ENCODE measurements around the gene P2RX5.

Gene P2RX5

GRCh38 chr17:3688852-3689261 lies 7.1 kb downstream of the P2RX5 start:
- no peak for TF ChIP-seq CTCF (IDR thresholded peaks at IDR 0.05; ENCODE audit: insufficient read depth, low read length, missing control alignments)
- ChIA-PET POLR2A (no interaction called here), CTCF (no interaction called here)
- no peak overlapping the region for H3K4me3 ChIP-seq (ENCODE audit: low read depth, low read length)
- DNase-seq (ENCODE audit: low read depth, low spot score) = no peak

- H3K4me3 ChIP-seq (ENCODE audit: low read depth, low read length) = no peak overlapping the region
- CTCF ChIA-PET = interaction anchor here (0.8 kb wide), 1 partner anchor 10 kb away, joined by 3 read pairs; no protein-coding TSS in a partner anchor
- POLR2A ChIA-PET = no interaction called here
- no peak for TF ChIP-seq CTCF (IDR thresholded peaks at IDR 0.05; ENCODE audit: insufficient read depth, low read length, missing control alignments)
- no peak for DNase-seq (ENCODE audit: low read depth, low spot score)
Observed at GRCh38 chr17:3688027-3688553, 7.9 kb downstream of the P2RX5 start.

- TF ChIP-seq CTCF (IDR thresholded peaks at IDR 0.05; ENCODE audit: insufficient read depth, low read length, missing control alignments) = no peak
- ChIA-PET CTCF (interaction anchor here (0.7 kb wide), 1 partner anchor 9 kb away, joined by 3 read pairs; no protein-coding TSS in a partner anchor), POLR2A (no interaction called here)
- no peak overlapping the region for H3K4me3 ChIP-seq (ENCODE audit: low read depth, low read length)
- no peak for DNase-seq (ENCODE audit: low read depth, low spot score)
Observed at GRCh38 chr17:3685174-3685573, 10.8 kb downstream of the P2RX5 start.

GRCh38 chr17:3683054-3683511 lies 12.9 kb downstream of the P2RX5 start:
- H3K4me3 ChIP-seq (ENCODE audit: low read depth, low read length) = no peak overlapping the region
- POLR2A ChIA-PET = no interaction called here
- CTCF ChIA-PET = interaction anchor here (0.6 to 2.8 kb wide), 20 partner anchors 9 to 321 kb away, joined by 3 to 12 read pairs (median 3); partner anchors contain the start of genes NCBP3 and P2RX5
- TF ChIP-seq CTCF (IDR thresholded peaks at IDR 0.05; ENCODE audit: insufficient read depth, low read length, missing control alignments) = peak; percentile 95
- DNase-seq (ENCODE audit: low read depth, low spot score) = no peak

GRCh38 chr17:3682033-3682432 lies 13.9 kb downstream of the P2RX5 start:
- CTCF ChIA-PET = interaction anchor here (0.7 to 2.8 kb wide), 11 partner anchors 8 to 322 kb away, joined by 3 to 12 read pairs (median 6); no protein-coding TSS in a partner anchor

GRCh38 chr17:3681565-3681964 lies 14.4 kb downstream of the P2RX5 start:
- H3K4me3 ChIP-seq (ENCODE audit: low read depth, low read length) = no peak overlapping the region
- ChIA-PET CTCF (interaction anchor here (0.7 to 2.8 kb wide), 4 partner anchors 8 to 53 kb away, joined by 3 to 12 read pairs (median 5); no protein-coding TSS in a partner anchor), POLR2A (no interaction called here)
- TF ChIP-seq CTCF (IDR thresholded peaks at IDR 0.05; ENCODE audit: insufficient read depth, low read length, missing control alignments) = no peak
- no peak for DNase-seq (ENCODE audit: low read depth, low spot score)

More at GRCh38 chr17:3682033-3682432, 13.9 kb downstream of the P2RX5 start:
- no peak overlapping the region for H3K4me3 ChIP-seq (ENCODE audit: low read depth, low read length)
- POLR2A ChIA-PET = no interaction called here
- no peak for DNase-seq (ENCODE audit: low read depth, low spot score)
- TF ChIP-seq CTCF (IDR thresholded peaks at IDR 0.05; ENCODE audit: insufficient read depth, low read length, missing control alignments) = no peak

All from AG04449 (cell line).